GM21367 (cell line): ENCODE data around the gene WDR90.

ENCODE experiments used
- ATAC-seq: cut with Tn5 transposase; IDR thresholded peaks from one replicate; pipeline ENCODE4 v1.9.1; 2021; ENCODE audit not compliant: unreplicated experiment

Gene WDR90

GRCh38 chr16:658679-659571, 9.8 kb downstream of the WDR90 start:
- no peak for ATAC-seq

GRCh38 chr16:659618-660017, 10.5 kb downstream of the WDR90 start:
- no peak for ATAC-seq

- ATAC-seq, result no peak
These were observed 10.9 kb downstream of the WDR90 start for GRCh38 chr16:660132-660458.

GRCh38 chr16:660459-661183, 11.5 kb downstream of the WDR90 start:
- no peak for ATAC-seq

- no peak for ATAC-seq
These were observed 12.1 kb downstream of the WDR90 start for GRCh38 chr16:661184-661821.

- no peak for ATAC-seq
These were observed 12.9 kb downstream of the WDR90 start for GRCh38 chr16:662095-662494.

GRCh38 chr16:662597-662996, 13.4 kb downstream of the WDR90 start:
- no peak for ATAC-seq

GRCh38 chr16:666572-666971, 17.4 kb downstream of the WDR90 start:
- no peak for ATAC-seq

- no peak for ATAC-seq
These were observed 18.1 kb downstream of the WDR90 start for GRCh38 chr16:667113-667779.

- peak; percentile 63 for ATAC-seq
These were observed 18.8 kb downstream of the WDR90 start, which contains the start of gene RHOT2 for GRCh38 chr16:667780-668518. TSS of gene RHOT2 (plus strand) at chr16:668132. CDS start at chr16:668200, 68 bp downstream.

GRCh38 chr16:668519-669171, 19.5 kb downstream of the WDR90 start:
- ATAC-seq, result no peak

- ATAC-seq, result no peak
These were observed 20.5 kb downstream of the WDR90 start for GRCh38 chr16:669666-670065.

GRCh38 chr16:670485-671352, 21.6 kb downstream of the WDR90 start:
- ATAC-seq, result no peak

- ATAC-seq, result no peak
These were observed 22.4 kb downstream of the WDR90 start for GRCh38 chr16:671353-672131.

- no peak for ATAC-seq
These were observed 23.2 kb downstream of the WDR90 start for GRCh38 chr16:672371-672770.

- ATAC-seq, result no peak
These were observed 23.7 kb downstream of the WDR90 start for GRCh38 chr16:672851-673250.

GRCh38 chr16:673399-673991, 24.3 kb downstream of the WDR90 start:
- no peak for ATAC-seq
